Spleen (tissue), 11 donors: Measurements from ENCODE around the gene GALNT18. TPM values are rescaled to one million over a fixed set of nuclear protein-coding genes. Genes with fewer than 3 reads are reported as not detected.

Source experiments
- DNase-seq: peaks from one replicate; pipeline ENCODE4 v3.0.0-alpha.2; 2020
- H3K27ac ChIP-seq, 8 donors: fragments of 200-600 bp; sonication (generic) in 7 of 8; 1 replicate in 4 of 8; 2 replicates in 4 of 8; pipeline versions ENCODE4 v1.5.0 to v1.8.0; 2016 to 2021; ENCODE audit warnings: inconsistent platforms in 4 of 8, mild to moderate bottlenecking in 4 of 8, moderate library complexity in 1 of 8
- H3K27me3 ChIP-seq, 7 donors: fragments of 200-600 bp; sonication (generic) in 6 of 7; replicated peaks in 1 of 7; 1 replicate in 4 of 7; 2 replicates in 3 of 7; pipeline versions ENCODE4 v1.5.0 to v1.8.0; 2016 to 2021; ENCODE audit warnings: inconsistent platforms in 3 of 7, mild to moderate bottlenecking in 1 of 7
- H3K36me3 ChIP-seq, 6 donors: fragments of 200-600 bp; sonication (generic) in 5 of 6; 1 replicate in 4 of 6; 2 replicates in 2 of 6; pipeline versions ENCODE4 v1.5.0 to v1.8.0; 2016 to 2021; ENCODE audit warnings: inconsistent platforms in 2 of 6
- H3K4me1 ChIP-seq, 6 donors: fragments of 200-600 bp; sonication (generic) in 5 of 6; 1 replicate in 3 of 6; 2 replicates in 3 of 6; pipeline versions ENCODE4 v1.5.0 to v1.8.0; 2016 to 2021; ENCODE audit warnings: inconsistent platforms in 3 of 6
- H3K4me3 ChIP-seq, 8 donors: fragments of 200-600 bp; sonication (generic) in 7 of 8; 1 replicate in 4 of 8; 2 replicates in 4 of 8; pipeline versions ENCODE4 v1.5.0 to v1.8.0; 2016 to 2021; ENCODE audit warnings: inconsistent platforms in 4 of 8, mild to moderate bottlenecking in 4 of 8, moderate library complexity in 2 of 8
- H3K9me3 ChIP-seq, 8 donors: fragments of 200-600 bp; sonication (generic) in 7 of 8; 1 replicate in 4 of 8; 2 replicates in 4 of 8; pipeline versions ENCODE4 v1.5.0 to v1.8.0; 2016 to 2021; ENCODE audit warnings: inconsistent platforms in 4 of 8
- POLR2A ChIP-seq, 3 donors: fragments of 450-650 bp; IDR thresholded peaks; one replicate each; pipeline ENCODE4 v1.5.1; 2017; ENCODE audit warnings: antibody characterized with exemption in 3 of 3, mild to moderate bottlenecking in 1 of 3
- POLR2AphosphoS5 ChIP-seq, 3 donors: sonication (generic); formaldehyde crosslinking; IDR thresholded peaks; one replicate each; pipeline ENCODE4 v1.5.1; 2017; ENCODE audit warnings: antibody characterized with exemption in 3 of 3
- WGBS, 5 donors: extraction: QIAGEN DNeasy Blood & Tissue Kit in 3 of 5; methylation state at CpG; one replicate each; pipeline versions ENCODE4 v1.1.5 to v1.1.7; 2013 to 2018; 5-methylcytosine and 5-hydroxymethylcytosine counted together
- intact Hi-C: fragments of 100-400 bp; cut with DNase I; formaldehyde crosslinking; loops from one replicate; pipeline ENCODE4 v1.15.0; 2023; ENCODE audit warnings: low total_unique reads
- polyA plus RNA-seq, 3 donors: library from polyadenylated mRNA; stranded (reverse); fragments of 200-250 nt; gene quantifications; one replicate each; pipeline ENCODE4 v1.2.1, GENCODE V29; 2013
- total RNA-seq, 7 donors: library from RNA; depleted of rRNA in 3 of 7; stranded (reverse); fragments of >200 nt in 3 of 7; fragmentation: NEBNext Ultra II Directional in 4 of 7; extraction: Animal tissue kit (Norgen Biotek cat#: 25700) in 4 of 7; gene quantifications; one replicate each; pipeline versions ENCODE4 v1.1.0 to v1.2.1, GENCODE V29; 2016 to 2021
- TF ChIP-seq, protein P1 (sequence below), 11 experiments: fragments of 200-600 bp in 7 of 11; fragments of 450-650 bp in 4 of 11; sonication (generic) in 4 of 11; IDR thresholded peaks in 8 of 11; conservative IDR thresholded peaks in 3 of 11; 1 replicate in 7 of 11; 2 replicates in 4 of 11; pipeline versions ENCODE4 v1.4.0 to v1.8.0; 2016 to 2021; ENCODE audit warnings: antibody characterized with exemption in 11 of 11, inconsistent platforms in 4 of 11, mild to moderate bottlenecking in 1 of 11
- donor health status: healthy with polysubstance abuse.
- donor health status: DM: no; HTN: no; CAD: no; lungs with moderate emphysema.
- donor health status: DM: no; HTN: no; CAD: no.
- donor health status: Bipolar disorder and iron deficiency.
- donor health status: healthy.
- donor health status: DM: no; HTN: no; CAD: no.
- donor health status: DM: yes; HTN: yes; CAD: no.

The GALNT18 gene
- total and polyA plus RNA-seq, 10 donors: 0.87 to 6.9 (median 3.9) TPM

DNA sequence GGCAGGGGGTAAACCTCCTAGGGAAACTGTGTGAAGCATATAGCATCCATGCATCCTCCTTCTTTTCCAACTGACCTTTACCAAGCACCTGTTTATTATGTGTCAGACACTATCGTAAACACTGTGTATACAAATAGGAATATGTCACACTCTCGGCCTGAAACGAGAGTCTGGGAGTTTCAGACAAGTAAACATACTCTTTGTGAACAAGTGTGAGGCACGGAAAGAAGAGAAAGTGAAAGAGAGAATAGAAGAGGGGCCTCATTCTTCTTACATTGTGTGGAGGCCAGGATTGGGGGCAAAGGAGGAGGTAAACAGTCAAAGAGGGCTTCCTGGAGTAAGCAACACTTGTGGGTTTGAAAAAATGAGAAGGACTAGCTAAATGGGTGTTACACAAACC, 285.1 kb downstream of the GALNT18 start:
- no peaks in the 10 kb centered on the region for H3K27me3 ChIP-seq
- no peaks in the 10 kb centered on the region for H3K4me1 ChIP-seq
- intact Hi-C loops: no loop called here
- no peaks in the 10 kb centered on the region for H3K9me3 ChIP-seq
- DNase-seq: no peak
- H3K4me3 ChIP-seq: no peak overlapping the region
- 74 to 82% (median 78%) methylated on average over 4 of the region's 4 CpGs for WGBS, 5 donors
- no peak for TF ChIP-seq POLR2AphosphoS5 (IDR thresholded peaks at IDR 0.05)
- TF ChIP-seq, protein P1, sequence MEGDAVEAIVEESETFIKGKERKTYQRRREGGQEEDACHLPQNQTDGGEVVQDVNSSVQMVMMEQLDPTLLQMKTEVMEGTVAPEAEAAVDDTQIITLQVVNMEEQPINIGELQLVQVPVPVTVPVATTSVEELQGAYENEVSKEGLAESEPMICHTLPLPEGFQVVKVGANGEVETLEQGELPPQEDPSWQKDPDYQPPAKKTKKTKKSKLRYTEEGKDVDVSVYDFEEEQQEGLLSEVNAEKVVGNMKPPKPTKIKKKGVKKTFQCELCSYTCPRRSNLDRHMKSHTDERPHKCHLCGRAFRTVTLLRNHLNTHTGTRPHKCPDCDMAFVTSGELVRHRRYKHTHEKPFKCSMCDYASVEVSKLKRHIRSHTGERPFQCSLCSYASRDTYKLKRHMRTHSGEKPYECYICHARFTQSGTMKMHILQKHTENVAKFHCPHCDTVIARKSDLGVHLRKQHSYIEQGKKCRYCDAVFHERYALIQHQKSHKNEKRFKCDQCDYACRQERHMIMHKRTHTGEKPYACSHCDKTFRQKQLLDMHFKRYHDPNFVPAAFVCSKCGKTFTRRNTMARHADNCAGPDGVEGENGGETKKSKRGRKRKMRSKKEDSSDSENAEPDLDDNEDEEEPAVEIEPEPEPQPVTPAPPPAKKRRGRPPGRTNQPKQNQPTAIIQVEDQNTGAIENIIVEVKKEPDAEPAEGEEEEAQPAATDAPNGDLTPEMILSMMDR (IDR thresholded peaks at IDR 0.05 in 8 of 11, conservative IDR thresholded peaks at IDR 0.05 in 3 of 11): no peak
- no peak for TF ChIP-seq POLR2A (IDR thresholded peaks at IDR 0.05)
- H3K36me3 ChIP-seq: no peaks in the 10 kb centered on the region
- no peak overlapping the region for H3K27ac ChIP-seq

DNA sequence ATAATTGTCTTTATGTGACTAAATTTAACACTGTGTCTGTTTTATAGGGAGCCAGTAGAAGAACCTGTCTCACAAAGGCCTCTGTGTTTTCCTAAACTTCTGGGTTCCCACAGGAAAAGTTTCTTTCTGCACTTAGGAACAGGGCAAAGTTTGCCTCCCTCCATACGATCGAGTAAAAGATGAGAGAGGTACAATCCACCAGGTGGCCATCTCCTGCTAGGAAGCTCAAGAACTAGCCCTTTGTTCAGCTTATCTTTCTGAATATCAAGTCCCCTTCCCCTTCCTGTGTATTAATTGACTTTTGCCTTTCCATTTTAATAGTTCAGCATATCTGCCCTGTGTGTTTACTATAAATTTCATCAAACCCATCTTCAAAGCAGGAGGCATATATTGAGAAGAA, 286.8 kb downstream of the GALNT18 start:
- intact Hi-C loops: no loop called here

DNA sequence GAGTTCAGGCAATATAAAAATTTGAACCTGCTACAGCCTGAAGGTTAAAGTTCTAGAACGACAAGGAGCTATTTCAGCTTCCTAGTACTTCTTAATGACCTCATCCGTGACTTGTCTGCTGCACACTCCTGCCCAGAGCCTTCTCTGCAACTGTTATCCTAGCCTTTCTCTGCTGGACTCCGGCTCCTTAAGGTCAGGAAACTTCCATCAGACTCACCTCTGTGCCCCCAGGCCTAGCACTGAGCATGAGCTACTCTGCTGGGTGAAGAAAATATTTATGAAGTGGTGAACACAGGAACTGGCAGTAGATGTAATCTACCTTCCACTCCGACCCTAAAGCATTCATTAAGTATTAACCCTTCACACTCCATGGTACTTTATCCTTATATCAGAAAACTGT, 287.2 kb downstream of the GALNT18 start:
- 62 to 70% (median 64%) methylated on average over 4 of the region's 4 CpGs for WGBS, 5 donors
- TF ChIP-seq POLR2AphosphoS5 (IDR thresholded peaks at IDR 0.05) (no peak), POLR2A (IDR thresholded peaks at IDR 0.05) (no peak)
- TF ChIP-seq, protein P1 (IDR thresholded peaks at IDR 0.05 in 8 of 11, conservative IDR thresholded peaks at IDR 0.05 in 3 of 11): no peak
- Histone ChIP-seq H3K36me3 (no peaks in the 10 kb centered on the region), H3K9me3 (no peaks in the 10 kb centered on the region), H3K4me3 (no peak overlapping the region), H3K27me3 (no peaks in the 10 kb centered on the region), H3K4me1 (no peaks in the 10 kb centered on the region), H3K27ac (no peak overlapping the region)
- DNase-seq: no peak
- intact Hi-C loops: no loop called here

More for the DNA sequence above, 286.8 kb downstream of the GALNT18 start:
- no peaks in the 10 kb centered on the region for H3K9me3 ChIP-seq
- 79 to 98% (median 94%) methylated on average over 2 of the region's 2 CpGs for WGBS, 5 donors
- TF ChIP-seq, protein P1 (IDR thresholded peaks at IDR 0.05 in 8 of 11, conservative IDR thresholded peaks at IDR 0.05 in 3 of 11): no peak
- TF ChIP-seq POLR2A (IDR thresholded peaks at IDR 0.05) (no peak), POLR2AphosphoS5 (IDR thresholded peaks at IDR 0.05) (no peak)
- H3K27me3 ChIP-seq: no peaks in the 10 kb centered on the region
- no peaks in the 10 kb centered on the region for H3K36me3 ChIP-seq
- no peak for DNase-seq
- H3K27ac ChIP-seq: no peak overlapping the region
- no peak overlapping the region for H3K4me3 ChIP-seq
- no peaks in the 10 kb centered on the region for H3K4me1 ChIP-seq

DNA sequence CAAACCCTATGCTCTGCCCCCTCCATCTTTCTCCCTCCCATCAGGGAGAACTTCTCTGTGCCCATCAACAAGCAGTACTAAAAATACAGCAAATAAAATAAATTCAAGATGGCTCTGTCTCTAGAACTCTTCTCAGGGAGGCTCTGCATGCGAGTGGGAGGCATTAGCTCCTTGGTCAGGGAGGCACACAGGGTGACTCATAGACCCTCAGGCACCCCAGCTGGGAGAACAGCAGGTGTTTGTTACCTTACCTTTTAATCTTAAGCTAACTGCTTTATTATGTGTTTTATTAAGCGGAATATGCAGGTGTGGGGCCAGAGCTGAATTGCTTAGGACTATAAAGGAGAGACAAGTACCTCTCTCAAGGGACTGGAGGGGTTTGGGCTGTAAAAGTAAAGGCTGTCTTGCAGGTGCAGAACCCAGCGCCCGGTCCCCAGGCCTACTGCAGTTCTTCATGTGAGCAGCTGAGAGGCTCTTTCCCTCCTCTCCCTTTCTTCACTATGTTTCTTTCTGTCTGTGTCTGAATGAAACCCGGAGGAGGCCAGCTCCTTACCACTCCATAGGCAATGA, 289.6 kb downstream of the GALNT18 start:
- DNase-seq: no peak
- no peak overlapping the region for H3K27ac ChIP-seq
- H3K36me3 ChIP-seq: no peaks in the 10 kb centered on the region

More for the DNA sequence above, 289.6 kb downstream of the GALNT18 start:
- 75 to 89% (median 82%) methylated on average over 5 of the region's 5 CpGs for WGBS, 5 donors
- no peak for TF ChIP-seq POLR2A (IDR thresholded peaks at IDR 0.05)
- TF ChIP-seq, protein P1 (IDR thresholded peaks at IDR 0.05 in 8 of 11, conservative IDR thresholded peaks at IDR 0.05 in 3 of 11): no peak
- TF ChIP-seq POLR2AphosphoS5 (IDR thresholded peaks at IDR 0.05): no peak
- Histone ChIP-seq H3K4me3 (no peak overlapping the region), H3K27me3 (no peaks in the 10 kb centered on the region), H3K4me1 (no peaks in the 10 kb centered on the region), H3K9me3 (no peaks in the 10 kb centered on the region)
- intact Hi-C loops: no loop called here
